ENCODE measurements around the gene DTD2.

Gene DTD2

GRCh38 chr14:31449971-31450610 lies 7.2 kb downstream of the DTD2 start (continued):
- TF ChIP-seq ESRRG (CRISPR knock-in tag; IDR thresholded peaks at IDR 0.05) (no peak), OSR1 (CRISPR knock-in tag; IDR thresholded peaks at IDR 0.05) (no peak), TCF4 (CRISPR knock-in tag; IDR thresholded peaks at IDR 0.05; ENCODE audit: borderline replicate concordance) (no peak), SNAI2 (CRISPR knock-in tag; IDR thresholded peaks at IDR 0.05) (no peak), ISL1 (CRISPR knock-in tag; IDR thresholded peaks at IDR 0.05) (no peak), GLIS3 (CRISPR knock-in tag; IDR thresholded peaks at IDR 0.05) (no peak), RARB (CRISPR knock-in tag; IDR thresholded peaks at IDR 0.05) (no peak)

- ATAC-seq = no peak
- TF ChIP-seq CSRNP3 (CRISPR knock-in tag; IDR thresholded peaks at IDR 0.05) (no peak), TOX (CRISPR knock-in tag; IDR thresholded peaks at IDR 0.05; ENCODE audit: borderline replicate concordance) (no peak), ZFP30 (CRISPR knock-in tag; IDR thresholded peaks at IDR 0.05) (no peak), GLIS3 (CRISPR knock-in tag; IDR thresholded peaks at IDR 0.05) (no peak), SNAI2 (CRISPR knock-in tag; IDR thresholded peaks at IDR 0.05) (no peak), ZNF8 (CRISPR knock-in tag; IDR thresholded peaks at IDR 0.05) (no peak), CSDC2 (CRISPR knock-in tag; IDR thresholded peaks at IDR 0.05) (no peak)
Observed at GRCh38 chr14:31449136-31449535, 8.2 kb downstream of the DTD2 start.

DNA sequence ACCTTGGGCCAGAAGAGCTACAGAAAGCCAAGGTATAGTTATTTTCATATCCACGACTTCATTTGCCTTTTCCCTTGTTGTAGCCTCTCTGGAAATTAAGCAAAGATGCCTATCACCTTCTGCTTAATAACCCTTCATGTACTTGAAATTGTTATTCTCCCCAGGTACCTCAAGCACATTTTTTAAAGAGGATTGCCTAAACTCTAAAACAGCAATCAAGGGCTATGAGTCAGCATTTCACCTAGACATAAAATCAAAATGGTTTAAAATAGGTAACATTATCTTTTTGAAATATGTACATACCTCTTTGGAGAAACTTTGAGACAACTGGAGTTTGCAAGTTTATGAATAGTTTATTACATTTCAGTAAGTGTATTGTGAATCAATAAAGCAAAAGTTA lies 11.6 kb downstream of the DTD2 start:
- ATAC-seq = no peak
- TF ChIP-seq, protein P1, sequence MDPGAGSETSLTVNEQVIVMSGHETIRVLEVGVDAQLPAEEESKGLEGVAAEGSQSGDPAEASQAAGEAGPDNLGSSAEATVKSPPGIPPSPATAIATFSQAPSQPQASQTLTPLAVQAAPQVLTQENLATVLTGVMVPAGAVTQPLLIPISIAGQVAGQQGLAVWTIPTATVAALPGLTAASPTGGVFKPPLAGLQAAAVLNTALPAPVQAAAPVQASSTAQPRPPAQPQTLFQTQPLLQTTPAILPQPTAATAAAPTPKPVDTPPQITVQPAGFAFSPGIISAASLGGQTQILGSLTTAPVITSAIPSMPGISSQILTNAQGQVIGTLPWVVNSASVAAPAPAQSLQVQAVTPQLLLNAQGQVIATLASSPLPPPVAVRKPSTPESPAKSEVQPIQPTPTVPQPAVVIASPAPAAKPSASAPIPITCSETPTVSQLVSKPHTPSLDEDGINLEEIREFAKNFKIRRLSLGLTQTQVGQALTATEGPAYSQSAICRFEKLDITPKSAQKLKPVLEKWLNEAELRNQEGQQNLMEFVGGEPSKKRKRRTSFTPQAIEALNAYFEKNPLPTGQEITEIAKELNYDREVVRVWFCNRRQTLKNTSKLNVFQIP (CRISPR knock-in tag; IDR thresholded peaks at IDR 0.05; ENCODE audit: borderline replicate concordance, low read depth) = no peak
- no peak for TF ChIP-seq ZC3H10 (CRISPR knock-in tag; IDR thresholded peaks at IDR 0.05)
- TF ChIP-seq TSHZ2 (CRISPR knock-in tag; IDR thresholded peaks at IDR 0.05) = no peak
- TF ChIP-seq ZNF8 (CRISPR knock-in tag; IDR thresholded peaks at IDR 0.05) = no peak
- TF ChIP-seq TOX (CRISPR knock-in tag; IDR thresholded peaks at IDR 0.05; ENCODE audit: borderline replicate concordance) = no peak
- TF ChIP-seq PPARA (CRISPR knock-in tag; IDR thresholded peaks at IDR 0.05; ENCODE audit: borderline replicate concordance) = no peak
- TF ChIP-seq ZNF565 (CRISPR knock-in tag; conservative IDR thresholded peaks at IDR 0.05; ENCODE audit: low read depth) = no peak

DNA sequence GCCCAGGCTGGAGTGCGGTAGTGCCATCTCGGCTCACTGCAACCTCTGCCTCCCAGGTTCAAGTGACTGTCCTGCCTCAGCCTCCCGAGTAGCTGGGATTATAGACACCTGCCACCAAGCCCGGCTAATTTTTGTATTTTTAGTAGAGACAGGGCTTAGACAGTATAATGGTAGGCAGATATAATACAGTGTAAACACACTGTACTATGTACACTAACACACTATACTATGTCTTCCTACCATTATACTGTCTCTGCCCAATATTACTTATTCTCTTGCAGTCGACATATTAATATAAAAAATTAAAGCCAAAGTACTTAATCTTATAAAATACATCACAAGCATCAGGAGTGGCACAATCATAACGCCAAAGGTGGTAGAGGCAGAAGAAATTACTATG lies 15.0 kb downstream of the DTD2 start:
- no peak for ATAC-seq
- TF ChIP-seq, protein P1 (CRISPR knock-in tag; IDR thresholded peaks at IDR 0.05; ENCODE audit: borderline replicate concordance, low read depth) = no peak
- no peak for TF ChIP-seq GLIS3 (CRISPR knock-in tag; IDR thresholded peaks at IDR 0.05)
- TF ChIP-seq TOX (CRISPR knock-in tag; IDR thresholded peaks at IDR 0.05; ENCODE audit: borderline replicate concordance) = no peak
- TF ChIP-seq ZNF70 (CRISPR knock-in tag; IDR thresholded peaks at IDR 0.05) = no peak
- TF ChIP-seq ESRRG (CRISPR knock-in tag; IDR thresholded peaks at IDR 0.05) = no peak
- no peak for TF ChIP-seq ZFP30 (CRISPR knock-in tag; IDR thresholded peaks at IDR 0.05)
- TF ChIP-seq PPARA (CRISPR knock-in tag; IDR thresholded peaks at IDR 0.05; ENCODE audit: borderline replicate concordance) = no peak
